HG03045 (cell line): ENCODE data around the gene ARL11.
A peak's percentile ranks its signal among the peaks of the same experiment; 100 is the strongest.
"Not testable (repeated sequence)": the region's sequence is repeated elsewhere in the genome, so short reads cannot be mapped to it uniquely, and the experiment has no call there.

ENCODE experiments used
- ATAC-seq: cut with Tn5 transposase; IDR thresholded peaks from one replicate; pipeline ENCODE4 v1.9.1; 2021; ENCODE audit warnings: mild to moderate bottlenecking, moderate library complexity; ENCODE audit not compliant: unreplicated experiment

Gene ARL11

DNA sequence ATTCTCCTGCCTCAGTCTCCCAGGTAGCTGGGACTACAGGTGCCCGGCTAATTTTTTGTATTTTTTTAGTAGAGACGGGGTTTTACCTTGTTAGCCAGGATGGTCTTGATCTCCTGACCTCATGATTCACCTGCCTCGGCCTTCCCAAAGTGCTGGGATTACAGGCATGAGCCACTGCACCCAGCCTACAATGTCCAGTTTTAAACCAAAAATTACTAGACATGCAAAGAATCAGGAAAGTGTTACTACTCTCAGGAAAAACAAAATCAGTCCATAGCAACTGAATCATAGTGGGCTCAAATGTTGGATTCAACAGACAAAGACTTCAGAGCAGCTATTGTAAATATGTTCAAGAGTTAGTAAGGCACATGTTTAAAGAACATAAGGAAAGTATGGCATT lies 16.3 kb upstream of the ARL11 start:
- not testable (repeated sequence) for ATAC-seq

- ATAC-seq, result no peak
Observed at GRCh38 chr13:49615836-49616675, 12.3 kb upstream of the ARL11 start.

GRCh38 chr13:49616676-49617065 lies 11.6 kb upstream of the ARL11 start:
- no peak for ATAC-seq

DNA sequence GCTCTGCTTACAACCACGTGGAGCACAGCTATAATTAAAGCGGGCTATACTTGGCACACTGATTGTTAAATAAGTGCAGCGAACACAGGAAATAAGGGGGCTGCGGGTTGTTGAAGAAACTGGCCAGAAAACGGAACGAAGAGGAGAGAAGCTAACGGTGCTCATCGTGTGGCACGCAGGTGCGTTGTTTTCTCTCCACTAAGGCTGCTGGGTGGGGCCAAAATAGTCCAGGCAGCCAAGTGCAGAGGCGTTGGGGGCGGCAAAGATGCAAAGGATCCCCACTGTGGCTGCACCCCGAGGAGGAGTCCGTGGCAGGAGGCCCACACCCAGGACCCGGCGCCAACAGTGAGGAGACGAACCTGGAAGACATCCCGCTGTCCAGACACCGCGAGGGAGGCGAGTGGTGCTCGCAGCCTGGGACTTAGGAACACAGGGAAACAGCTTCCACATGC lies 8.1 kb upstream of the ARL11 start:
- ATAC-seq, result no peak

GRCh38 chr13:49622174-49622946 lies 5.9 kb upstream of the ARL11 start:
- no peak for ATAC-seq

DNA sequence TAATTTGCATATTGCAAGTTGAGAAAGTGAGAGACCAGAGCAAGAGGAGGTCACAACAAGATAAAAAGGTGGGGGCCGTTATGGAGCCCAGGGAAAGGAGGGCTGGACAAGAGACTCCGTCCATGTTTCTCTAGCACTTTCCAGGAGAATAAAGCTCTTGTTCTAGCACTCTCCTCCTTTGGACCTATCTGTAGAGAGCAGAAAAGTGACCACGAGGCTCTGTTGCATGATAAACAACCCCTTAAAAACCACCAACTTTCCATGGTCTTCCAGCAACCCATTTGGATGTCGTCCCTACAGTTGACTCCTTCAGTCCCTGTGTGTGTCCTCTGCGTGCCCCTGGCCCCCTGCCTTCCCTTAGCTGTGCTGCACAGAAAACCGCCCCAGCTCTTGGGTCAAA lies 4.1 kb upstream of the ARL11 start:
- ATAC-seq, result no peak

DNA sequence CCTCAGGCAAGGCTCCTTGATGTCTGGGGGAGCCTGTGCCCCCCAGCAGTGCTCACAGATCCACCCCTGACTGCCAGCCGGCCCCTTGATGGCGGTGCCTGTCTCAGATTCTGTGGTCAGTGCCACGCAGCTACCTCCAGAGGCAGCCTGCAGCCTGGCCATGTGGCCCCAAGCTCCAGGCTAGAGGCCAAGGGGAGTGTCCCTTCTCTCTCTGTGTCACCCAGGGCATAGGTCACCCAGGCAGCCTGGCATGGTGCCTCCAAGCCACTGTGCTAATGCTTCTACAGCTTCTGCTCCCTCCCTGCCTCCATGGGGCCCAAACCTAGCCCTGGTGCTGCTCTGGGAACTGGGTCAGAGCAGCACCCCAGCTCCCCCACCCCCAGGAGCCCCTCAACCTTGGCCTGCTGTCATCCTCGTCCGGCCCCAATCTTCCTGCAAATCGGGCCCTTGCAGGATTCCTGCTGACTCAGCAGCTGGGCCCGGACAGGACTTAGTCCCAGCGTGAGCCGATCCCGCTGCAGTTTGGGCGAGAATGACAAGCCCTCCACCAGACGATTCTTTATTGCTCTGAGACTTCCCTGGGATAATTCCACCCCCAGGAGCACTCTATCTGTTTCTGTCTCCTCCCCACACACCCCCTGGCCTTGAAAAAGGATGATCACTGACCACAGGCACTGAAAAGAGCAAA lies 2.8 kb upstream of the ARL11 start:
- no peak for ATAC-seq

GRCh38 chr13:49629196-49629938 lies 1.1 kb downstream of the ARL11 start:
- no peak for ATAC-seq

DNA sequence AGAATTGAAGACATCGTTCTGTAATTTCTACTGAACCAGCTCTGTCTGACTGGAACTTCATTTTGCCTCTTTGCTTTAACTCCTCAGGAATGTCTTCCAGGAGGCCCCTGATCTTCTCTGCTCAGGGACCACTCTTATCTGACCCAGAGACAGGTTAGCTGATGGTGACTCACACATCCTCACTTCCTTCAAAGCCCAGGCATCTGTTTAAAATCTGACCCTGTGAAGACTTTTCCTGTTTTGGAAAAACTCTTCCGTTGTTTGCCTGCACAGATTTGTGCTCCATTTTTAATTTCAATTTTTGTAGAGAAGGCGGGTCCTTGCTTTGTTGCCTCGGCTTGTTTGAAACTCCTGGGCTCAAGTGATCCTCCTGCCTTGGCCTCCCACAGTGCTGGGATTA lies 1.6 kb downstream of the ARL11 start:
- no peak for ATAC-seq

DNA sequence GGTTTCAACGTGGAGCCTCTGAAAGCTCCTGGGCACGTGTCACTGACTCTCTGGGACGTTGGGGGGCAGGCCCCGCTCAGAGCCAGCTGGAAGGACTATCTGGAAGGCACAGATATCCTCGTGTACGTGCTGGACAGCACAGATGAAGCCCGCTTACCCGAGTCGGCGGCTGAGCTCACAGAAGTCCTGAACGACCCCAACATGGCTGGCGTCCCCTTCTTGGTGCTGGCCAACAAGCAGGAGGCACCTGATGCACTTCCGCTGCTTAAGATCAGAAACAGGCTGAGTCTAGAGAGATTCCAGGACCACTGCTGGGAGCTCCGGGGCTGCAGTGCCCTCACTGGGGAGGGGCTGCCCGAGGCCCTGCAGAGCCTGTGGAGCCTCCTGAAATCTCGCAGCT lies 2.3 kb downstream of the ARL11 start:
- ATAC-seq, result no peak

DNA sequence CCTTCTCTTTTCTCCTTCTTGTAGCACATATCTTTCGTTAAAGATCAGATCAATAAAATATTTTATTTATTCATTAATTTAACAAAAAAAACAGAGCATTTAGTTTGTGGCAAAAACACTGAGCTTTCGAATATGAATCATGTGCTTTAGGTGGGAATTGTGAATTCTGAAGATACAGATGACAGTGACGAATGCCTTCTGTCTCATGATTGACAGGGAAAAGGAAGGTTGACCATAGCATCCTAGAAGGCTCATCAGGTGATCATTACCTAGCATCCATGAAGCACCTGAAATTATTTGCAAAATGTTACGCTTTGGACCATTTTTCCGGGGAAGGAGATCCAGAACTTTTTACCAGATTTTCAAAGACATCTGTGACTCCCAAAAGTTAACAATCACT lies 3.8 kb downstream of the ARL11 start:
- no peak for ATAC-seq

DNA sequence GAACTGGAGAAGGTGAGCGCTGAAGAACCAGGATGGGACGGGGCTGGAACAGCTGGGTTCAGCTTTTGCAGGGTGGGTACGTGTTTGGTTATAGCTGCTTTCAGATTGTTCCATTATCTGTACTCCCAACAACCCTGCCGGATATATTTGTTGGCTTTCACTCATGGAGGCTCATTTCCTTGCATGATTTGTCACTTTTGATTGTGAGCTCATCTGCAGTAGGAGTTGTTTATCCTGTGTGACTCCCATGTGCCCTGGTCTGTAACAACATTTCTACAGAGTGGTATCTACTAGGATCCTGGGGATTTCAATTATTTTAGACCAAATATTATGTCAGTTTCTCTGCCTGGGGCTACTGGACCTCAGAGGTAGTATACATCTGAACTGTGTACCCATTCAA lies 5.4 kb downstream of the ARL11 start:
- no peak for ATAC-seq

DNA sequence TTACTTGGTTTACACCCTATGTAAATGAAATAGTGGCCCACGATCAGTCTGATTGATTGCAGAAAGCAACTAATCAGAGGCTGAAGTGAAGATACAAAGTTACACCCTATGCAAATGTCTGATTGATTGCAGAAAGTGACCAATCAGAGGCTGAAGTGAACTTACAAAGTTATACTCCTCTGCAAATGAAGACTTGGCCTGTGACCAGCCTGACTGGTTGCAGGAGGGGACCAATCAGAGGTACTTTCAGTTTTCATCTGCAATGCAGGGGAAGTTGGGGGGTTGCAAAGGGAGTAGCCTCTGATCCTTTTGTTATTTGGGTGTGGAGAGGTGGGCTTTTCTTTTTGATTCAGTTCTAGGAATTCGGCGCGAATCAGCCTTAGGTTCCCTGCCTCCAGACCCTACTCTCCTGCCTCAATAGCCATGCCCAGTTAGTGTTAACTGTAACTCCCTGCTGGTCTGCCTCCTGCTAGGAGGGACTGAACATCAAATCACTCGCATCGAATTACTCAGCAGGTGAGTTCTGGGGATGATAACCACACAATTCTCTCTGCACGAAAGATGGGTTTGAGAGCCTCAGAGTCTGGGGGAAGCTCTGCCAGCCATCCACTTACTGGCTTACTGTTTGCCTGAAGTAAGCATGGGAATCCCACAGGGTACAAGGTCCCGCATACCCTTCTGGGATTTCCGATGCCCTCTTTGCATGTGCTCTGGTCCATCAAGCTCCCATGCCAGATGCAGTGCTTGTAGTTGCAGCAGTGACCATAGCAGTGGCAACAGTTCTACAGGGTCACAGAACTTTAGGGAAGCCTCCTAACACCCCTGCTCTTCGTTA lies 7.5 kb downstream of the ARL11 start:
- ATAC-seq, result peak; percentile 69

- ATAC-seq, result no peak
Observed at GRCh38 chr13:49636705-49637104, 8.4 kb downstream of the ARL11 start.

- no peak for ATAC-seq
Observed at GRCh38 chr13:49638030-49638743, 9.9 kb downstream of the ARL11 start.

GRCh38 chr13:49638744-49639072 lies 10.4 kb downstream of the ARL11 start:
- no peak for ATAC-seq

- no peak for ATAC-seq
Observed at GRCh38 chr13:49641801-49642291, 13.5 kb downstream of the ARL11 start.

- ATAC-seq, result no peak
Observed at GRCh38 chr13:49643035-49643646, 14.8 kb downstream of the ARL11 start.

DNA sequence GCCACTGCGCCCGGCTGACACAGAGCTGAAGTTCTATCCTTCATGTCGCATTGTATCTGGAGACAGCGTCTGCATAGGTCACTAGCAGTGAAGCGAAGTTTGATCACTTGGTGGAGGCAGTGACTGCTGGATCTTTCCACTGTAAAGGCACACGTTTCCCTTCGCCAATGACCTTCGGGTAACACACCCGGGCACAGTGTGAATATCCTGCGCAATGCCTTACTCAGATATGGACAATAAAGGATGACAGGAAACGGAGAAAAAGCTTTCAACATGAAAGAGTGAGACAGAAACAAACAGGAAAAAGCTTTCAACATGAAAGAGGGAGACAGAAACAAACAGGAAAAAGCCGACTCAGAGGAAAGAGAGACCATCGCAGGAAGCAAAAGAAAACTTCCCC lies 17.1 kb downstream of the ARL11 start:
- no peak for ATAC-seq
